NCI-H526 (cell line): ENCODE data around the gene FDX2.
"Not testable (repeated sequence)": the region's sequence is repeated elsewhere in the genome, so short reads cannot be mapped to it uniquely, and the experiment has no call there.

Experiments
- DNase-seq, 2 experiments: peaks; one replicate each; lab custom pipeline; 2025; lab: John Stamatoyannopoulos, UW

The FDX2 gene

GRCh38 chr19:10315335-10316214 lies at the start of gene FDX2:
FDX2 (minus strand) TSS chr19:10316015; CDS start chr19:10315996, 19 bp downstream.
- DNase-seq: peak; percentile 60 to 91

GRCh38 chr19:10365518-10365917 lies 49.7 kb upstream of the FDX2 start:
- DNase-seq: no peak

- no peak for DNase-seq
Observed at GRCh38 chr19:10364644-10365043, 48.8 kb upstream of the FDX2 start.

- no peak for DNase-seq
Observed at GRCh38 chr19:10363789-10364281, 48.0 kb upstream of the FDX2 start.

- no peak for DNase-seq
Observed at GRCh38 chr19:10362259-10362658, 46.4 kb upstream of the FDX2 start.

- no peak for DNase-seq
Observed at GRCh38 chr19:10361569-10362011, 45.8 kb upstream of the FDX2 start.

GRCh38 chr19:10356431-10356830 lies 40.6 kb upstream of the FDX2 start:
- DNase-seq: no peak

- peak; percentile 23 to 85 for DNase-seq
Observed at GRCh38 chr19:10353793-10354391, 38.1 kb upstream of the FDX2 start.

GRCh38 chr19:10352764-10353671 lies 37.2 kb upstream of the FDX2 start:
- peak; percentile 82 to 91 for DNase-seq

GRCh38 chr19:10346509-10346908 lies 30.7 kb upstream of the FDX2 start:
- DNase-seq: no peak

GRCh38 chr19:10344780-10345179 lies 29.0 kb upstream of the FDX2 start:
- no peak for DNase-seq

GRCh38 chr19:10343495-10343894 lies 27.7 kb upstream of the FDX2 start:
- DNase-seq: no peak

GRCh38 chr19:10339977-10340376 lies 24.2 kb upstream of the FDX2 start:
- DNase-seq: no peak

- DNase-seq: no peak
Observed at GRCh38 chr19:10339380-10339960, 23.7 kb upstream of the FDX2 start, which contains the start of gene ICAM3. ICAM3 (minus strand) TSS chr19:10339624; CDS start chr19:10339614, 10 bp downstream.

GRCh38 chr19:10338940-10339339 lies 23.1 kb upstream of the FDX2 start:
- DNase-seq: no peak

- DNase-seq: not testable (repeated sequence)
Observed at GRCh38 chr19:10336725-10337124, 20.9 kb upstream of the FDX2 start.

- no peak for DNase-seq
Observed at GRCh38 chr19:10335352-10335985, 19.7 kb upstream of the FDX2 start.

- DNase-seq: peak; percentile 9 to 79
Observed at GRCh38 chr19:10334588-10335351, 19.0 kb upstream of the FDX2 start.

- no peak for DNase-seq
Observed at GRCh38 chr19:10333758-10334587, 18.2 kb upstream of the FDX2 start.
